BE2C (cell line): ENCODE results near the gene SYNGR1.
"Not testable (repeated sequence)": the region's sequence is repeated elsewhere in the genome, so short reads cannot be mapped to it uniquely, and the experiment has no call there.

Experiments used
- DNase-seq: peaks from one replicate; pipeline ENCODE4 v3.0.0-alpha.2; 2020
- H3K27me3 ChIP-seq: fragments of 250-450 bp; sonication (Bioruptor Pico); 2 replicates; pipeline ENCODE4 v1.5.1; 2020; ENCODE audit warnings: mild to moderate bottlenecking
- H3K36me3 ChIP-seq: fragments of 250-450 bp; sonication (Bioruptor Pico); 2 replicates; pipeline ENCODE4 v1.5.1; 2020; ENCODE audit warnings: mild to moderate bottlenecking
- H3K4me1 ChIP-seq: fragments of 250-450 bp; sonication (Bioruptor Pico); 2 replicates; pipeline ENCODE4 v1.5.1; 2020
- H3K4me3 ChIP-seq: 2 replicates; pipeline ENCODE4 v1.5.1; 2011; ENCODE audit warnings: low read depth, low read length
- H3K9me3 ChIP-seq: fragments of 250-450 bp; sonication (Bioruptor Pico); 2 replicates; pipeline ENCODE4 v1.5.1; 2020
- CTCF ChIP-seq: IDR thresholded peaks from 2 replicates; pipeline ENCODE4 v1.5.1; 2012; ENCODE audit warnings: mild to moderate bottlenecking, low read depth, low read length

Gene SYNGR1

DNA sequence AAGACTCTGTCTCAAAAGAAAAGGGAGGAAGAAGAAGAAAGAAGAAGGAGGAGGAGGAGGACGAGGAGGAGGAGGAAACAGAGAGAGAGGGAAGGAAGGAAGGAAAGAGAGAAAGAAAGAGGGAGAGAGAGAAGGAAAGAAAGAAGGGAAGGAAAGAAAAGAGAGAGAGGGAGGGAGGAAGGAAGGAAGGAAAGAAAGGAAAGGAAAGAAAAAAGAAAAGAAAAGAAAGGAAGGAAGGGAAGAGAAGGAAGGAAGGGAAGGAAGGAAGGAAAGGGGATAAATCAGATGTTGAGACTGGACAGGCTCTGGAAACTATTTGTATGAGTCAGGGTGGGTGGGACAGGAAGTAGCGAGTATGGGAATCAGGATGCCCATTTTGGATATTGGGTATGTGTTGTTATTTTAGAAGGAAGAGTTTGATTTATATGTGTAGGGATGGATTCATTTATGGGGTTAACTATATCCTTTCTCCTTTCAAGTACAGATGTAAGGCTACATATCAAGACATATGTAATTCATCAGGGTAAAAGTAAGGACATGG is 24.3 kb upstream of the SYNGR1 start:
- no peak for TF ChIP-seq CTCF
- no peak for DNase-seq

DNA sequence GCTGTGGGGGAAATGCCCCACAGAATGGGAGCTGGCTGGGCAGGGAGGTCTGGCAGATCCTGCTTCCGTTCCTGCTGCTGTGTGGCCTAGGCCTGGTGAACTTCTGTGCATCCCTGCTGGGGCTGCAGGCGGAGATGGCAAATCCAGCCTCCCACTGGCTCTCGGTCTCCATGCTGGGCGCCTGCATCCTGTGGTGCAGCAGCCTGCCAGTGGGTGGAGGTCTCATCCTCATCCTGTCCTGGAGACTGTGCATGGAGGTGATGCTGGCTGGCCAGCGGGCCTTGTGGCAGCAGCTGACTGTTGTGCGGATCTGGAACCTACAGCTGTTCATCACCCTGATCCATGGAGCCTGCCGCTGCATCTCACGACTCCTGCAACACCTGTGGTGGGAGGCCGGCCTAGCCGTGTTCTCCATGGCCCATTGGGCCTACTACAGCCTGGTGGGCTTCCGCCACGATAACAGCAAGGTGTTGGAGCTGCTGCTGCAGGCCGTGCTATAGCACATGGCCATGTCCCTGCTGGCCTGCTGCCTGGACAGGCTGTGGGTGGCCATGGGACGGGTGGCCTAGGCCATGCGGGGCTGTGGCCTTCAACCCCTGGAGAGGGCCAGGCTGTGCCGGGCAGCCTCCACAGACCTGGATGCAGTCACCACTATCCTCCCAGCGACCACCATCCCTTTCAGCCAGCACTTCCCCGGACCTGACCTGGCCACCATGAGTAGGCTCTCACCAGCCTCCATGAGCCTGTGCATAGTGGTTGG is 21.6 kb upstream of the SYNGR1 start:
- no peak for TF ChIP-seq CTCF
- no peak overlapping the region for H3K4me3 ChIP-seq
- no peaks in the 10 kb centered on the region for H3K4me1 ChIP-seq
- H3K36me3 ChIP-seq, result no peaks in the 10 kb centered on the region
- DNase-seq, result no peak
- H3K27me3 ChIP-seq, result no peaks in the 10 kb centered on the region
- H3K9me3 ChIP-seq, result no peaks in the 10 kb centered on the region

More for the DNA sequence above, 24.3 kb upstream of the SYNGR1 start:
- H3K4me3 ChIP-seq, result no peak overlapping the region
- no peaks in the 10 kb centered on the region for H3K4me1 ChIP-seq
- H3K27me3 ChIP-seq, result no peaks in the 10 kb centered on the region
- H3K36me3 ChIP-seq, result no peaks in the 10 kb centered on the region
- no peaks in the 10 kb centered on the region for H3K9me3 ChIP-seq

DNA sequence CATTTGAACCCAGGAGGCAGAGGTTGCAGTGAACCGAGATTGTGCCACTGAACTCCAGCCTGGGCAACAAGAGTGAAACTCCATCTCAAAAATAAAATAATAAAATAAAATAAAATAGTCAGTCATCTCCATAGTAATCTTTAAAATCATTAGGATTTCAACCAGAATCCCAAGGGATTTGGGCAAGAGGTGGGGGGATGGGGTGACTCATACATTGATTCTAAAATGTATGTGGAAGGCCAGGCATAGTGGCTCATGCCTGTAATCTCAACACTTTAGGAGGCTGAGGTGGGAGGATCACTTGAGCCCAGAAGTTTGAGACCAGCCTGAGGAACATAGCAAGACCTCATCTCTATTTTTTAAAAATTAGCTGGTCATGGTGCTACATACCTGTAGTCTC is 19.2 kb upstream of the SYNGR1 start:
- DNase-seq, result not testable (repeated sequence)

DNA sequence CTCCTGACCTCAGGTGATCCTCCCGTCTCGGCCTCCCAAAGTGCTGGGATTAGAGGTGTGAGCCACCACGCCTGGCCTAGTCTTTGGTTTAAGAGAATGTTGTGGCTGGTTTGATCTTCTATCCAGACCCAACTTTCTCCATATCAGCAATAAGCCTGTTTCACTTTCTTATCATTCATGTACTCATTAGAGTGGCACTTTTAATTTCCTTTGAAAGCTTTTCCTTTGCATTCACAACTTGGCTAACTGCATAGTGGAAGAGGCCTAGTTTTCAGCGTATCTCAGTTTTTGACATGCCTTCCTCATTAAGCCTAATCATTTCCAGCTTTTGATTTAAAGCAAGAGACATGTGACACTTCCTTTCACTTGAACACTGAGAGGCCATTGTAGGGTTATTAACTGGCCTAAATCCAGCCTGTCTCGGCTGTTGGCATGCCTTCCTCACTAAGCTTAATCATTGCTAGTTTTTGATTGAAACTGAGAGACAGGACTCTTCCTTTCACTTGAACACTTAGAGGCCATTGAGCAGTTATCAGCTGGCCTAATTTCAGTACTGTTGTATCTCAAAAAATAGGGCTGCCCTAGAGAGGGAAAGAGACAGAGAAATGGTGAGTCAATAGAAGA is 17.2 kb upstream of the SYNGR1 start:
- DNase-seq, result no peak
- H3K27me3 ChIP-seq, result no peaks in the 10 kb centered on the region
- no peak for TF ChIP-seq CTCF
- no peaks in the 10 kb centered on the region for H3K36me3 ChIP-seq
- no peaks in the 10 kb centered on the region for H3K9me3 ChIP-seq
- H3K4me3 ChIP-seq, result no peak overlapping the region
- H3K4me1 ChIP-seq, result no peaks in the 10 kb centered on the region

More for the DNA sequence above, 19.2 kb upstream of the SYNGR1 start:
- H3K9me3 ChIP-seq, H3K4me3 ChIP-seq, H3K4me1 ChIP-seq, H3K27me3 ChIP-seq, H3K36me3 ChIP-seq: not testable (repeated sequence)

DNA sequence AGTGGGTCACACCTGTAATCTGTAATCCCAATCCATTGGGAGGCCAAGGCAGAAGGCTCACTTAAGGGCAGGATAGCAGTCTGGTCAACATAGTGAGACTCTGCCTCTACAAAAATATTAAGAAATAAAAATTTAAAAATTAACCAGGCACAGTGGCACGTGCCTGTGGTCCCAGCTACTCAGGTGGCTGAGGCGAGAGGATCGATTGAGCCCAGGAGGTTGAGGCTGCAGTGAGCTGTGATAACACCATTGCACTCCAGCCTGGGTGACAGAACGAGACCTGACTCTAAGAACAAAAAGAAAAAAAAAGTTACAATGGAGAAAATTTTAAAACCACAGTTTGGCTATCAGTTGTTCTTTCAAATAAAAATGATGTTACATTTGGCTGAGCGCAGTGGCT is 13.4 kb upstream of the SYNGR1 start:
- TF ChIP-seq CTCF, result no peak
- DNase-seq, result no peak
- Histone ChIP-seq H3K4me1 (no peaks in the 10 kb centered on the region), H3K36me3 (no peaks in the 10 kb centered on the region), H3K9me3 (no peaks in the 10 kb centered on the region), H3K4me3 (no peak overlapping the region), H3K27me3 (no peaks in the 10 kb centered on the region)

- not testable (repeated sequence) for H3K27me3 ChIP-seq, H3K4me3 ChIP-seq, H3K9me3 ChIP-seq, DNase-seq, H3K36me3 ChIP-seq, H3K4me1 ChIP-seq
Observed at GRCh38 chr22:39339775-39340174, 10.0 kb upstream of the SYNGR1 start.

DNA sequence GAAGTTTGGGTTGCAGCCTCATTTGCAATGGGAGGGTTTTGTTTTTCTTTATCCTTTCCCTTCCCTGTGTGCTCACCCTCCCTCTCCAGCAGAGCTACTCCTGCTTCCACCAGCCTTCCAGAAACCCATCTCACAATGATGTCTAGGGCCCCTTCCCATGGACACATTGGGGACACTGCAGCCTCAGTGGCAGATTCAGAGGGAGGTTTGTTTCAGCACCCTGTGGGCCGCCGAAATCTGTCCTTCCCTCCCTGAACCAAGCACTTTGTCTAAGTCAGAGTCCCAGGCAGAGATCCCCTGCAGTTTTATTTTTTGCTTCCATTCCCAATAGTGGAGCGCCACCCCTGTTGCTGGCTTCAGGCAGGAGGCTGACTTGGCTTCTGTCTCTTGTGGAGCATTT is 8.6 kb upstream of the SYNGR1 start:
- Histone ChIP-seq H3K27me3 (no peaks in the 10 kb centered on the region), H3K9me3 (no peaks in the 10 kb centered on the region), H3K4me3 (no peak overlapping the region), H3K36me3 (no peaks in the 10 kb centered on the region), H3K4me1 (no peaks in the 10 kb centered on the region)
- no peak for TF ChIP-seq CTCF
- no peak for DNase-seq
